ENCODE results near the gene TMEM260. TPM values are rescaled to one million over a fixed set of nuclear protein-coding genes. Genes with fewer than 3 reads are reported as not detected.

Gene TMEM260
- total RNA-seq, 3 donors from 2014 or later, result 18.6 to 25.3 (median 20.7) TPM

DNA sequence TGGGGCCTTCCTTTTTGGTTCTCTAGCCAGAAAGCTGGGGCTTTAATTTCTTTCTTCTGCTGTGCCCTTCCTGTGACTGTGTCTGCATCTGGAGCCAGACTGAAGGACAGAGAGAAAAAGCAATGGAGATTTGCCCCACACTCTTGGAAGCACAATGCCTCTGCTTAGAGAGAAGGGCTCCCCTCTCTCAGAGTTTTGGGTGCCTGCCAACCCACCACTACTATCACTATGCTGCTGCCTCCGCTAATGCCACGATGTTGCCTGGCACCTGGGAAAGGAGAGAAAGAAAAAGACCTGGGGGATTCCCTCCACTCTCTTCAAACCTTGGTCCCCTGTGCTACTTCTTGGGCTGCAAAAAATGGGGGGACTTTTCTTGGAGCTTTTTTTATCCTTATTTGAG is 52.6 kb downstream of the TMEM260 start:
- DNase-seq, result no peak
- ATAC-seq, result no peak
- TF ChIP-seq, protein P1, sequence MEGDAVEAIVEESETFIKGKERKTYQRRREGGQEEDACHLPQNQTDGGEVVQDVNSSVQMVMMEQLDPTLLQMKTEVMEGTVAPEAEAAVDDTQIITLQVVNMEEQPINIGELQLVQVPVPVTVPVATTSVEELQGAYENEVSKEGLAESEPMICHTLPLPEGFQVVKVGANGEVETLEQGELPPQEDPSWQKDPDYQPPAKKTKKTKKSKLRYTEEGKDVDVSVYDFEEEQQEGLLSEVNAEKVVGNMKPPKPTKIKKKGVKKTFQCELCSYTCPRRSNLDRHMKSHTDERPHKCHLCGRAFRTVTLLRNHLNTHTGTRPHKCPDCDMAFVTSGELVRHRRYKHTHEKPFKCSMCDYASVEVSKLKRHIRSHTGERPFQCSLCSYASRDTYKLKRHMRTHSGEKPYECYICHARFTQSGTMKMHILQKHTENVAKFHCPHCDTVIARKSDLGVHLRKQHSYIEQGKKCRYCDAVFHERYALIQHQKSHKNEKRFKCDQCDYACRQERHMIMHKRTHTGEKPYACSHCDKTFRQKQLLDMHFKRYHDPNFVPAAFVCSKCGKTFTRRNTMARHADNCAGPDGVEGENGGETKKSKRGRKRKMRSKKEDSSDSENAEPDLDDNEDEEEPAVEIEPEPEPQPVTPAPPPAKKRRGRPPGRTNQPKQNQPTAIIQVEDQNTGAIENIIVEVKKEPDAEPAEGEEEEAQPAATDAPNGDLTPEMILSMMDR (IDR thresholded peaks at IDR 0.05), result no peak
- no peaks in the 10 kb centered on the region for H3K36me3 ChIP-seq (ENCODE audit: low read depth)
- no peaks in the 10 kb centered on the region for H3K4me1 ChIP-seq (ENCODE audit: low read depth)
- intact Hi-C loops (cut with DNase I, micrococcal nuclease), result no loop called here
- H3K9me3 ChIP-seq, result peaks cover 11% of the 10 kb centered on the region
- no peak overlapping the region for H3K4me3 ChIP-seq

DNA sequence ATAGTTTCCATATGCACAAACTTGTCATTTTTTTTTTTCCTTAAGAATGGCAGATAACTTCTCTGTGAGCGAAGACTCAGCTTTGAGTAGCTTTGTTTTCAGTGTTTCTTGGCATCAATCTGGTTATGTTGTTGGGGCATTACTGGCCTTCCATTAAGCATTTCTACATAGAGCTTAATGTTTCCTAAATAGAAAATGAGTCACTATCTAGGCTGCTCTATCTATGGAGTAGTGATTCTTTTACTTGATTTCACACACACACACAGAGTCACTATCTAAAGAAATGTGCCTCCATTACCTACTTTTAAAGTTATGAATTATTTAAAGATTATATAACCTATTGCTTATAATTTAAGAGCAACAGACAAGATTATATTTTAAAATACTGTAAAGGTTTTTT is 53.9 kb downstream of the TMEM260 start:
- TF ChIP-seq, protein P1 (IDR thresholded peaks at IDR 0.05), result no peak
- Histone ChIP-seq H3K4me3 (no peak overlapping the region), H3K9me3 (peaks cover 11% of the 10 kb centered on the region), H3K4me1 (ENCODE audit: low read depth) (no peaks in the 10 kb centered on the region), H3K36me3 (ENCODE audit: low read depth) (peaks cover 3% of the 10 kb centered on the region)
- no peak for ATAC-seq
- DNase-seq, result no peak
- intact Hi-C loops (cut with DNase I, micrococcal nuclease), result no loop called here

DNA sequence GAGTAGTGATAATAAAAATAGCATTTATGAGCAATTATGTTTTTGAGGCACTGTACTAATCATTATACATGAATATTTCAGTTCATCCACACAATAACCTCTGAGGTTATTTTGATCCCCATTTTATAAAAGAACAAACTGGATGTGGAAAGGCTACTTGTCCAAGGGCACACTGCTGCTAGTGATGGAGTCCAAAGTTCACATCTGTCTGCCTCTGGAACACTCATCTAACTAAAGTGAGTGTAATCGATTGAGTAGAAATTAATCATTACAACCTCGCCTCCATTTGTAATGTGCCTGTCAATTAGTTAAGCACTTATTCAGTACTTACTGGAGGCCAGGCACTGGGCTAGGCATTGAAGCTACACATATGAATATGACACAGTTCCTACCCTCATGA is 55.4 kb downstream of the TMEM260 start:
- ATAC-seq, result no peak
- Histone ChIP-seq H3K4me3 (no peak overlapping the region), H3K36me3 (ENCODE audit: low read depth) (peaks cover 15% of the 10 kb centered on the region), H3K9me3 (peaks cover 6% of the 10 kb centered on the region), H3K4me1 (ENCODE audit: low read depth) (no peaks in the 10 kb centered on the region)
- TF ChIP-seq, protein P1 (IDR thresholded peaks at IDR 0.05), result no peak
- no peak for DNase-seq
- intact Hi-C loops (cut with DNase I, micrococcal nuclease), result no loop called here

DNA sequence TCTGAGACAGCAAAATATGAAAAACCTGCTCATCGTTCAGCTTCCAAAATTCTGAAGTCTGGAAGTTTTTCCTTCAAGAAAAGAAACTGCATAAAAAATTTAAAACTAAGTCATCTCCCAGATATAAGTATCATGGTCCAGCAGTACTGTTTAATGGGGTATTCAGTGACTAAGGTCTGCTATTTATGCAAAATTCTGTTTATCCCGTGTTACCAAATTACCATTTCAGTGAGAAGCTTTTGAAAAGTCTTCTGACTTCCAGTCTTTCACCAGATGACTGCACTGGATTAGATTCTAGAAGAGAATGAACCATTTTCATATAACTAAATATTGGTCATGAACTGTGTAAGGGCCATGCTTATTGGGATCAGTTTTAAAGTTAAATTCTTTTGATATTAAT is 67.9 kb downstream of the TMEM260 start:
- DNase-seq, result no peak
- TF ChIP-seq, protein P1 (IDR thresholded peaks at IDR 0.05), result no peak
- no peak overlapping the region for H3K4me3 ChIP-seq
- ATAC-seq, result no peak
- H3K4me1 ChIP-seq (ENCODE audit: low read depth), result no peaks in the 10 kb centered on the region
- H3K9me3 ChIP-seq, result no peaks in the 10 kb centered on the region
- intact Hi-C loops (cut with DNase I, micrococcal nuclease), result no loop called here
- no peaks in the 10 kb centered on the region for H3K36me3 ChIP-seq (ENCODE audit: low read depth)

DNA sequence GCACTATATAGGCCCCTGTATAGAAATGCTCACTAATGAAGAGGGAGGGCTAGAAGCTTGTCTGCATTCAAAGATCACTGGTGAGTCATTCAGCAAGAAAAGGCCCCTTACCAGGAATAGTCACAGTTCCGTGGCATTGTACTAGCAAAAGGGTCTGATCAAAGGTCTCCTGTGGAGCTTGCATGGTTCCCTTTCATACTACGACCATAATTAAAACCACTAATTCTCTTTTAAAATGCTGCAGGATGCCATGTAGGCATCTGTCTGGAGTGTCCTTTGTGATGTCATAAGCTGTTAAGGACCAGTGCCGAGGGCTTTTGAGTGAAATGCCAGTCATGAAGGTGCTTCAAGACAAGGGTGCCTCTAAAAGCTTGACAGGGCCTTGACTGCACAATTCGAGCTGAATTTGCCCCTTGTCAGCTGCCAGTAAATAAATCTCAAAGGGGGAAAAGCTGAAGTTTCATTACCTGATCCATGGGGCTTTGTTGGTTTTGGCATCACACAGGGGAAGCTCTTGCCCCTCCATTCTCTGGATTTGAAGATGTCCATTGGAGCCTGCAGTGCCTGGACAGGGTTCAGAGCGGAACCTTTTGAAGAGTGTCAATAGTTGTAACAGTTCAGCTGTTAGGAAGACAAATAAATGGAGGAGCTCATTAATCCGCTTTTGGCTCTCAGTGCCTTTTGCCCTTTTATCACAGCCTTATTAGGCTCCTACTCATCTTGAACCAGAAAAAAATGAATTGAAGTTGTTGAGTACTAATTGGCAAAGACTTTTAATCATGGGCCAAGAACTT is 69.1 kb downstream of the TMEM260 start:
- no peaks in the 10 kb centered on the region for H3K36me3 ChIP-seq (ENCODE audit: low read depth)
- TF ChIP-seq, protein P1 (IDR thresholded peaks at IDR 0.05), result no peak
- ATAC-seq (no peak), DNase-seq (no peak)
- H3K9me3 ChIP-seq, result no peaks in the 10 kb centered on the region
- H3K4me3 ChIP-seq, result no peak overlapping the region
- intact Hi-C loops (cut with DNase I, micrococcal nuclease), result no loop called here
- no peaks in the 10 kb centered on the region for H3K4me1 ChIP-seq (ENCODE audit: low read depth)
